Activated naive CD8-positive, alpha-beta T cell (primary cell): ENCODE measurements around the gene SF1.
A peak's percentile ranks its signal among the peaks of the same experiment; 100 is the strongest.

ENCODE experiments used
- H3K27ac Mint-ChIP-seq: one replicate; pipeline ENCODE4 v1.8.0; 2021; ENCODE audit warnings: mixed read lengths
- H3K27me3 Mint-ChIP-seq: one replicate; pipeline ENCODE4 v1.8.0; 2021; ENCODE audit warnings: mixed read lengths
- H3K36me3 Mint-ChIP-seq: one replicate; pipeline ENCODE4 v1.8.0; 2021; ENCODE audit warnings: mixed read lengths
- H3K4me1 Mint-ChIP-seq: one replicate; pipeline ENCODE4 v1.8.0; 2021; ENCODE audit warnings: low read depth, mixed read lengths
- H3K4me3 Mint-ChIP-seq: one replicate; pipeline ENCODE4 v1.8.0; 2021; ENCODE audit warnings: mild to moderate bottlenecking, mixed read lengths
- H3K9me3 Mint-ChIP-seq: one replicate; pipeline ENCODE4 v1.8.0; 2021; ENCODE audit warnings: low read depth, mixed read lengths

Gene SF1

GRCh38 chr11:64715110-64715509 is 63.2 kb downstream of the SF1 start:
- Mint-ChIP-seq H3K27me3 (peaks cover 30% of the 10 kb centered on the region), H3K36me3 (no peaks in the 10 kb centered on the region), H3K4me1 (peaks cover 17% of the 10 kb centered on the region), H3K27ac (no peak overlapping the region), H3K9me3 (no peaks in the 10 kb centered on the region), H3K4me3 (peak overlapping the region; percentile 4)

GRCh38 chr11:64714666-64715065 is 63.7 kb downstream of the SF1 start:
- Mint-ChIP-seq H3K4me3 (peak overlapping the region; percentile 76), H3K4me1 (peaks cover 17% of the 10 kb centered on the region)

More at GRCh38 chr11:64714666-64715065, 63.7 kb downstream of the SF1 start:
- peaks cover 32% of the 10 kb centered on the region for H3K27me3 Mint-ChIP-seq
- no peaks in the 10 kb centered on the region for H3K9me3 Mint-ChIP-seq
- no peak overlapping the region for H3K27ac Mint-ChIP-seq
- H3K36me3 Mint-ChIP-seq = no peaks in the 10 kb centered on the region
